Keratinocyte (primary cell): ENCODE data around the gene HK1. TPM values are rescaled to one million over a fixed set of nuclear protein-coding genes. Genes with fewer than 3 reads are reported as not detected.

Experiments
- DNase-seq: peaks from one replicate; pipeline ENCODE4 v3.0.0-alpha.2; 2011; ENCODE audit warnings: low read depth, missing footprints, low spot score
- FAIRE-seq: peaks from 2 replicates; lab custom pipeline; 2011; peaks lifted over from hg19 to GRCh38; lab: Jason Lieb, UNC
- H2AFZ ChIP-seq: 2 replicates; pipeline ENCODE4 v1.6.0; 2012; ENCODE audit warnings: low read length, control low read depth, inconsistent platforms; ENCODE audit not compliant: control insufficient read depth
- H3K27ac ChIP-seq: 2 replicates; pipeline ENCODE4 v1.5.1; 2011; ENCODE audit warnings: low read length; ENCODE audit not compliant: control insufficient read depth, insufficient read depth
- H3K27me3 ChIP-seq: 3 replicates; pipeline ENCODE4 v1.6.0; 2011; ENCODE audit warnings: low read length; ENCODE audit not compliant: control insufficient read depth, insufficient read depth; ENCODE audit errors: extremely low read depth
- H3K36me3 ChIP-seq, 2 experiments: 2 replicates in 1 of 2; 3 replicates in 1 of 2; pipeline ENCODE4 v1.5.1; 2011; ENCODE audit warnings: low read length in 2 of 2, mild to moderate bottlenecking in 1 of 2; ENCODE audit not compliant: control insufficient read depth in 2 of 2, insufficient read depth in 2 of 2; ENCODE audit errors: extremely low read depth in 1 of 2
- H3K4me1 ChIP-seq: 3 replicates; pipeline ENCODE4 v1.5.1; 2011; ENCODE audit warnings: low read length; ENCODE audit not compliant: control insufficient read depth, insufficient read depth; ENCODE audit errors: extremely low read depth
- H3K4me2 ChIP-seq: 3 replicates; pipeline ENCODE4 v1.6.0; 2011; ENCODE audit warnings: low read depth, low read length; ENCODE audit not compliant: control insufficient read depth, insufficient read depth; ENCODE audit errors: extremely low read depth
- H3K4me3 ChIP-seq, 3 experiments: fragments of 200-600 bp in 1 of 3; sonication (generic) in 1 of 3; 2 replicates in 2 of 3; 3 replicates in 1 of 3; pipeline ENCODE4 v1.5.1; 2011 to 2016; ENCODE audit warnings: low read length in 3 of 3, mild to moderate bottlenecking in 3 of 3, control low read depth in 2 of 3, inconsistent platforms in 1 of 3, low read depth in 1 of 3, mixed read lengths in 1 of 3, mixed run types in 1 of 3, moderate library complexity in 1 of 3; ENCODE audit not compliant: control insufficient read depth in 2 of 3, insufficient read depth in 2 of 3; ENCODE audit errors: extremely low read depth in 1 of 3
- H3K79me2 ChIP-seq: 2 replicates; pipeline ENCODE4 v1.6.0; 2012; ENCODE audit warnings: low read length; ENCODE audit not compliant: control insufficient read depth, insufficient read depth
- H3K9ac ChIP-seq: 3 replicates; pipeline ENCODE4 v1.6.0; 2011; ENCODE audit warnings: low read length; ENCODE audit not compliant: control insufficient read depth, insufficient read depth; ENCODE audit errors: extremely low read depth
- H3K9me1 ChIP-seq: 3 replicates; pipeline ENCODE4 v1.6.0; 2011; ENCODE audit warnings: low read length; ENCODE audit not compliant: control insufficient read depth, insufficient read depth; ENCODE audit errors: extremely low read depth
- H3K9me3 ChIP-seq: 2 replicates; pipeline ENCODE4 v1.5.1; 2012; ENCODE audit warnings: low read depth, low read length; ENCODE audit not compliant: control insufficient read depth
- H4K20me1 ChIP-seq: 3 replicates; pipeline ENCODE4 v1.6.0; 2011; ENCODE audit warnings: low read length; ENCODE audit not compliant: control insufficient read depth, insufficient read depth; ENCODE audit errors: extremely low read depth
- CTCF ChIP-seq, 3 experiments: IDR thresholded peaks in 1 of 3; conservative IDR thresholded peaks in 1 of 3; optimal IDR thresholded peaks in 1 of 3; 2 replicates in 2 of 3; 3 replicates in 1 of 3; pipeline versions ENCODE3 to v1.5.1; 2011; ENCODE audit warnings: low read length in 3 of 3, mild to moderate bottlenecking in 3 of 3, moderate library complexity in 2 of 3, control low read depth in 1 of 3, inconsistent platforms in 1 of 3; ENCODE audit not compliant: insufficient read depth in 2 of 3; ENCODE audit errors: extremely low read depth in 1 of 3
- EZH2 ChIP-seq: IDR thresholded peaks from one replicate; pipeline ENCODE4 v1.6.1; 2012; ENCODE audit warnings: inconsistent platforms, mild to moderate bottlenecking, low read length, moderate library complexity
- dilution Hi-C: fragments of 300-500 bp; cut with MboI; formaldehyde crosslinking; loops from one replicate; pipeline ENCODE4 v1.7.0; 2020; ENCODE audit warnings: low sequenced_read_pairs; ENCODE audit not compliant: extremely low pct_ligation_motif_present
- polyA plus RNA-seq, 5 experiments: library from polyadenylated mRNA; depleted of rRNA in 3 of 5; stranded (reverse) in 3 of 5; stranded (forward) in 1 of 5; unstranded in 1 of 5; fragments of >200 nt; gene quantifications; 1 replicate in 1 of 5; 2 replicates in 3 of 5; 3 replicates in 1 of 5; pipeline versions ENCODE4 v1.2.1 to v1.2.3, GENCODE V29; 2011 to 2012; ENCODE audit warnings: missing spikeins in 2 of 5, low read depth in 1 of 5, low replicate concordance in 1 of 5

HK1 gene
- polyA plus RNA-seq, 1 donor (not counting 4 experiments of a cell fraction or from before 2014, with no cell fraction given): 106 TPM

- no peak overlapping the region for H3K9ac ChIP-seq
- FAIRE-seq: no peak
- H3K27ac ChIP-seq: no peak overlapping the region
- H3K27me3 ChIP-seq: no peaks in the 10 kb centered on the region
- no peak overlapping the region for H3K4me2 ChIP-seq
- dilution Hi-C loops: no loop called here
- H4K20me1 ChIP-seq: no peaks in the 10 kb centered on the region
- no peak for DNase-seq
- no peaks in the 10 kb centered on the region for H3K79me2 ChIP-seq
- H3K9me1 ChIP-seq: no peaks in the 10 kb centered on the region
- no peak overlapping the region for H3K4me3 ChIP-seq
- TF ChIP-seq EZH2 (no peak), CTCF (optimal IDR thresholded peaks at IDR 0.05 in 1 of 3, IDR thresholded peaks at IDR 0.05 in 1 of 3, conservative IDR thresholded peaks at IDR 0.05 in 1 of 3; ENCODE audit: extremely low read depth in 1 of 3, insufficient read depth in 2 of 3, low read length in 3 of 3) (no peak)
- no peaks in the 10 kb centered on the region for H3K9me3 ChIP-seq
- no peaks in the 10 kb centered on the region for H3K36me3 ChIP-seq
- no peaks in the 10 kb centered on the region for H3K4me1 ChIP-seq
- H2AFZ ChIP-seq: no peak overlapping the region
These were observed 17.1 kb upstream of the HK1 start for GRCh38 chr10:69261184-69261583.

GRCh38 chr10:69262292-69262751, 16.0 kb upstream of the HK1 start:
- no peak for TF ChIP-seq EZH2
- TF ChIP-seq CTCF (optimal IDR thresholded peaks at IDR 0.05 in 1 of 3, IDR thresholded peaks at IDR 0.05 in 1 of 3, conservative IDR thresholded peaks at IDR 0.05 in 1 of 3; ENCODE audit: extremely low read depth in 1 of 3, insufficient read depth in 2 of 3, low read length in 3 of 3): no peak
- H2AFZ ChIP-seq: no peak overlapping the region
- H3K36me3 ChIP-seq: no peaks in the 10 kb centered on the region
- dilution Hi-C loops: no loop called here
- no peak for DNase-seq
- H3K79me2 ChIP-seq: no peaks in the 10 kb centered on the region
- no peaks in the 10 kb centered on the region for H3K27me3 ChIP-seq
- H3K9me3 ChIP-seq: no peaks in the 10 kb centered on the region
- no peaks in the 10 kb centered on the region for H3K9me1 ChIP-seq
- FAIRE-seq: no peak
- H3K4me3 ChIP-seq: no peak overlapping the region
- H4K20me1 ChIP-seq: no peaks in the 10 kb centered on the region
- H3K9ac ChIP-seq: no peak overlapping the region
- H3K4me1 ChIP-seq: no peaks in the 10 kb centered on the region
- H3K27ac ChIP-seq: no peak overlapping the region
- no peak overlapping the region for H3K4me2 ChIP-seq
